ENCODE results near the gene ALKBH8.

- TF ChIP-seq CTCF (IDR thresholded peaks at IDR 0.05) (no peak), POLR2A (IDR thresholded peaks at IDR 0.05) (no peak)
Measured at GRCh38 chr11:107609400-107610218, 44.1 kb upstream of the ALKBH8 start.
